Measurements from ENCODE around the gene ZNF672.

- TF ChIP-seq FOSL1 (IDR thresholded peaks at IDR 0.05; ENCODE audit: low read depth) (no peak), CTCF (IDR thresholded peaks at IDR 0.05 in 2 of 3, conservative IDR thresholded peaks at IDR 0.05 in 1 of 3; ENCODE audit: borderline replicate concordance in 1 of 3, insufficient read depth in 1 of 3, low read depth in 2 of 3, low read length in 2 of 3) (no peak), POLR2A (IDR thresholded peaks at IDR 0.05; ENCODE audit: borderline replicate concordance, extremely low read depth, insufficient read depth, insufficient read length) (no peak)
These were observed 24.6 kb downstream of the ZNF672 start for GRCh38 chr1:248862695-248862997.
